Activated CD8-positive, alpha-beta memory T cell treated with anti-CD3 and anti-CD28 coated beads, Interleukin-2, amount 50 U/mL, for 24 hours (primary cell): ENCODE data around the gene PPM1H.
"Not testable (repeated sequence)": the region's sequence is repeated elsewhere in the genome, so short reads cannot be mapped to it uniquely, and the experiment has no call there.

Experiments
- DNase-seq: peaks from one replicate; pipeline ENCODE4 v3.0.0-alpha.2; 2020; ENCODE audit errors: extremely low read depth

PPM1H gene

GRCh38 chr12:62908674-62909073, 26.3 kb downstream of the PPM1H start:
- no peak for DNase-seq

- DNase-seq, result no peak
These were observed 27.4 kb downstream of the PPM1H start for GRCh38 chr12:62907561-62907960.

GRCh38 chr12:62907078-62907477, 27.9 kb downstream of the PPM1H start:
- DNase-seq, result no peak

- no peak for DNase-seq
These were observed 31.8 kb downstream of the PPM1H start for GRCh38 chr12:62903151-62903550.

- no peak for DNase-seq
These were observed 34.2 kb downstream of the PPM1H start for GRCh38 chr12:62900686-62901272.

- no peak for DNase-seq
These were observed 35.2 kb downstream of the PPM1H start for GRCh38 chr12:62899568-62900390.

GRCh38 chr12:62898526-62898925, 36.4 kb downstream of the PPM1H start:
- DNase-seq, result no peak

- DNase-seq, result no peak
These were observed 39.5 kb downstream of the PPM1H start for GRCh38 chr12:62895351-62895877.

GRCh38 chr12:62893276-62893675, 41.7 kb downstream of the PPM1H start:
- DNase-seq, result no peak

- DNase-seq, result no peak
These were observed 43.0 kb downstream of the PPM1H start for GRCh38 chr12:62891805-62892549.

GRCh38 chr12:62888454-62889110, 46.4 kb downstream of the PPM1H start:
- no peak for DNase-seq

- no peak for DNase-seq
These were observed 48.2 kb downstream of the PPM1H start for GRCh38 chr12:62886796-62887195.

- no peak for DNase-seq
These were observed 49.7 kb downstream of the PPM1H start for GRCh38 chr12:62885242-62885641.

GRCh38 chr12:62884832-62885231, 50.1 kb downstream of the PPM1H start:
- not testable (repeated sequence) for DNase-seq

GRCh38 chr12:62882696-62883095, 52.3 kb downstream of the PPM1H start:
- DNase-seq, result no peak

- DNase-seq, result no peak
These were observed 52.8 kb downstream of the PPM1H start for GRCh38 chr12:62882140-62882539.

GRCh38 chr12:62879691-62880090, 55.3 kb downstream of the PPM1H start:
- DNase-seq, result no peak

GRCh38 chr12:62879228-62879627, 55.7 kb downstream of the PPM1H start:
- DNase-seq, result not testable (repeated sequence)

GRCh38 chr12:62878211-62878610, 56.7 kb downstream of the PPM1H start:
- DNase-seq, result no peak

GRCh38 chr12:62876938-62877548, 57.9 kb downstream of the PPM1H start:
- DNase-seq, result no peak

- DNase-seq, result no peak
These were observed 61.0 kb downstream of the PPM1H start for GRCh38 chr12:62873826-62874448.
